SK-N-SH (cell line): ENCODE measurements around the gene TANC1. TPM values are rescaled to one million over a fixed set of nuclear protein-coding genes. Genes with fewer than 3 reads are reported as not detected.

ENCODE experiments used
- CTCF ChIA-PET: fragments of 300-600, 350-600 bp; formaldehyde crosslinking; extraction: SDS; loops from one replicate; lab custom pipeline; 2021; lab: Yijun Ruan, JAX
- POLR2A ChIA-PET: fragments of 350-600 bp; sonication (Branson Sonifier 250); formaldehyde crosslinking; extraction: SDS; loops from one replicate; lab custom pipeline; 2020; ENCODE audit warnings: antibody characterized with exemption, inconsistent platforms; lab: Yijun Ruan, JAX
- DNase-seq: peaks from one replicate; pipeline ENCODE4 v3.0.0; 2012
- H2AFZ ChIP-seq: fragments of 200-600 bp; sonication (generic); 2 replicates; pipeline ENCODE4 v1.8.1; 2016; ENCODE audit warnings: antibody characterized with exemption, mild to moderate bottlenecking, low read depth
- H3F3A ChIP-seq: fragments of 200-600 bp; sonication (generic); replicated peaks from 2 replicates; pipeline ENCODE3; 2016; ENCODE audit warnings: antibody characterized with exemption, mild to moderate bottlenecking; ENCODE audit not compliant: insufficient read depth
- H3K27ac ChIP-seq, 2 experiments: fragments of 200-500 bp in 1 of 2; fragments of 200-600 bp in 1 of 2; sonication (Bioruptor generic) in 1 of 2; sonication (generic), shearing (Covaris generic) in 1 of 2; 2 replicates each; pipeline versions ENCODE4 v1.5.1 to v1.6.1; 2014 to 2016; ENCODE audit warnings: low read depth in 2 of 2, inconsistent platforms in 1 of 2, low read length in 1 of 2, mild to moderate bottlenecking in 1 of 2, mixed read lengths in 1 of 2
- H3K27me3 ChIP-seq: fragments of 200-600 bp; sonication (generic), shearing (Covaris generic); 2 replicates; pipeline ENCODE4 v1.6.1; 2016; ENCODE audit warnings: mixed run types; ENCODE audit not compliant: insufficient read depth
- H3K36me3 ChIP-seq, 2 experiments: fragments of 200-500 bp in 1 of 2; fragments of 200-600 bp in 1 of 2; sonication (Bioruptor generic) in 1 of 2; sonication (generic) in 1 of 2; replicated peaks in 1 of 2; 2 replicates each; pipeline versions ENCODE3 to v1.5.1; 2014 to 2016; ENCODE audit warnings: low read length in 1 of 2, mild to moderate bottlenecking in 1 of 2; ENCODE audit not compliant: insufficient read depth in 2 of 2, control insufficient read depth in 1 of 2
- H3K4me1 ChIP-seq, 2 experiments: fragments of 200-500 bp in 1 of 2; fragments of 200-600 bp in 1 of 2; sonication (Bioruptor generic) in 1 of 2; sonication (generic), shearing (Covaris generic) in 1 of 2; 2 replicates each; pipeline versions ENCODE4 v1.5.1 to v1.6.1; 2014 to 2016; ENCODE audit warnings: low read depth in 1 of 2, low read length in 1 of 2, mixed run types in 1 of 2; ENCODE audit not compliant: insufficient read depth in 2 of 2, control insufficient read depth in 1 of 2
- H3K4me2 ChIP-seq: fragments of 200-600 bp; sonication (generic), shearing (Covaris generic); 2 replicates; pipeline ENCODE4 v1.6.1; 2017; ENCODE audit warnings: mixed run types
- H3K4me3 ChIP-seq, 2 experiments: fragments of 200-500 bp in 1 of 2; fragments of 200-600 bp in 1 of 2; sonication (Bioruptor generic) in 1 of 2; sonication (generic), shearing (Covaris generic) in 1 of 2; 2 replicates each; pipeline versions ENCODE4 v1.5.1 to v1.8.1; 2014 to 2016; ENCODE audit warnings: low read depth in 2 of 2, inconsistent platforms in 1 of 2, low read length in 1 of 2, mild to moderate bottlenecking in 1 of 2, mixed read lengths in 1 of 2, moderate library complexity in 1 of 2
- H3K79me2 ChIP-seq: fragments of 200-600 bp; sonication (generic); 2 replicates; pipeline ENCODE4 v1.8.1; 2017; ENCODE audit warnings: mild to moderate bottlenecking; ENCODE audit not compliant: insufficient read depth
- H3K9ac ChIP-seq: fragments of 200-600 bp; sonication (generic); 2 replicates; pipeline ENCODE4 v1.6.1; 2017; ENCODE audit warnings: mixed run types
- H3K9me2 ChIP-seq: fragments of 200-600 bp; sonication (generic); 2 replicates; pipeline ENCODE4 v1.6.1; 2017; ENCODE audit warnings: mixed run types
- H3K9me3 ChIP-seq: fragments of 200-600 bp; sonication (generic); 2 replicates; pipeline ENCODE4 v1.6.1; 2017; ENCODE audit warnings: mixed run types, mild to moderate bottlenecking, moderate library complexity
- H4K20me1 ChIP-seq: fragments of 200-600 bp; sonication (generic); 2 replicates; pipeline ENCODE4 v1.6.1; 2017; ENCODE audit warnings: mild to moderate bottlenecking, mixed run types; ENCODE audit not compliant: insufficient read depth
- ELF1 ChIP-seq: IDR thresholded peaks from 2 replicates; pipeline ENCODE4 v1.4.0; 2012
- EZH2phosphoT487 ChIP-seq: fragments of 200-600 bp; sonication (generic); IDR thresholded peaks from 2 replicates; pipeline ENCODE4 v1.6.1; 2017; ENCODE audit warnings: low read depth, mixed run types, mild to moderate bottlenecking, antibody characterized with exemption, moderate library complexity, borderline replicate concordance
- FOSL2 ChIP-seq: IDR thresholded peaks from 2 replicates; pipeline ENCODE4 v1.4.0; 2012; ENCODE audit warnings: low read depth, mild to moderate bottlenecking, moderate library complexity, borderline replicate concordance
- FOXM1 ChIP-seq: IDR thresholded peaks from 2 replicates; pipeline ENCODE4 v1.4.0; 2012; ENCODE audit warnings: low read depth, mild to moderate bottlenecking
- GABPA ChIP-seq: IDR thresholded peaks from 2 replicates; pipeline ENCODE4 v1.4.0; 2012; ENCODE audit warnings: low read depth, mild to moderate bottlenecking
- JUND ChIP-seq: IDR thresholded peaks from 2 replicates; pipeline ENCODE4 v1.4.0; 2012
- MEF2A ChIP-seq: IDR thresholded peaks from 2 replicates; pipeline ENCODE4 v1.4.0; 2012; ENCODE audit warnings: low read depth, borderline replicate concordance
- MXI1 ChIP-seq: IDR thresholded peaks from 2 replicates; pipeline ENCODE4 v1.6.1; 2012; ENCODE audit warnings: mild to moderate bottlenecking, low read depth, low read length, improper control_type of control experiment
- TCF12 ChIP-seq: IDR thresholded peaks from 2 replicates; pipeline ENCODE4 v1.4.0; 2012
- TEAD4 ChIP-seq: IDR thresholded peaks from 2 replicates; pipeline ENCODE4 v1.4.0; 2012; ENCODE audit warnings: mild to moderate bottlenecking, borderline replicate concordance; ENCODE audit not compliant: insufficient read depth
- WGBS: methylation state at CpG from one replicate; pipeline ENCODE4 v1.1.6; 2017; ENCODE audit warnings: low lambda C conversion rate; 5-methylcytosine and 5-hydroxymethylcytosine counted together
- polyA plus RNA-seq, 3 experiments: library from polyadenylated mRNA; depleted of rRNA; stranded (reverse); fragments of >200 nt; gene quantifications; 2 replicates each; pipeline ENCODE4 v1.2.3, GENCODE V29; 2012
- TF ChIP-seq, protein P1 (sequence below): fragments of 200-600 bp; sonication (generic); IDR thresholded peaks from 2 replicates; pipeline ENCODE4 v1.6.1; 2017; ENCODE audit warnings: antibody characterized with exemption, mild to moderate bottlenecking, moderate library complexity

TANC1 gene
- polyA plus RNA-seq, 1 of the 3 experiments (the other 2 are of a cell fraction) = 19.2 TPM

- ChIA-PET POLR2A (no interaction called here), CTCF (interaction anchor here (0.7 to 3.0 kb wide), 3 partner anchors 8 to 17 kb away, joined by 3 to 10 read pairs (median 5); no protein-coding TSS in a partner anchor)
- Histone ChIP-seq H3K27me3 (no peaks in the 10 kb centered on the region), H3K4me2 (no peak overlapping the region), H3K27ac (peak overlapping the region in 1 of 2 experiments; percentile 86; a peak in 3 of 4 replicates), H3K4me1 (peaks cover 2 to 38% of the 10 kb centered on the region in 2 experiments; a peak in 3 of 4 replicates), H3K9me2 (no peaks in the 10 kb centered on the region), H3K4me3 (no peak overlapping the region; a peak in 1 of 4 replicates), H3K79me2 (peaks cover 51% of the 10 kb centered on the region), H3F3A (peaks cover 17% of the 10 kb centered on the region), H3K9me3 (no peaks in the 10 kb centered on the region), H2AFZ (no peak overlapping the region), H3K36me3 (peaks cover 9 to 16% of the 10 kb centered on the region in 2 experiments), H4K20me1 (no peaks in the 10 kb centered on the region), H3K9ac (peak overlapping the region; percentile 39; the same call in 1 of the 2 replicates)
- 36% methylated on average over 2 of the region's 2 CpGs for WGBS
- DNase-seq = no peak
- TF ChIP-seq FOSL2 (no peak), FOXM1 (no peak), TEAD4 (0 out of 2 replicates have a peak, but pooled peaks have one; percentile 13), JUND (peak; percentile 21; the same call in 1 of the 2 replicates), TCF12 (peak; percentile 84)
- TF ChIP-seq, protein P1, sequence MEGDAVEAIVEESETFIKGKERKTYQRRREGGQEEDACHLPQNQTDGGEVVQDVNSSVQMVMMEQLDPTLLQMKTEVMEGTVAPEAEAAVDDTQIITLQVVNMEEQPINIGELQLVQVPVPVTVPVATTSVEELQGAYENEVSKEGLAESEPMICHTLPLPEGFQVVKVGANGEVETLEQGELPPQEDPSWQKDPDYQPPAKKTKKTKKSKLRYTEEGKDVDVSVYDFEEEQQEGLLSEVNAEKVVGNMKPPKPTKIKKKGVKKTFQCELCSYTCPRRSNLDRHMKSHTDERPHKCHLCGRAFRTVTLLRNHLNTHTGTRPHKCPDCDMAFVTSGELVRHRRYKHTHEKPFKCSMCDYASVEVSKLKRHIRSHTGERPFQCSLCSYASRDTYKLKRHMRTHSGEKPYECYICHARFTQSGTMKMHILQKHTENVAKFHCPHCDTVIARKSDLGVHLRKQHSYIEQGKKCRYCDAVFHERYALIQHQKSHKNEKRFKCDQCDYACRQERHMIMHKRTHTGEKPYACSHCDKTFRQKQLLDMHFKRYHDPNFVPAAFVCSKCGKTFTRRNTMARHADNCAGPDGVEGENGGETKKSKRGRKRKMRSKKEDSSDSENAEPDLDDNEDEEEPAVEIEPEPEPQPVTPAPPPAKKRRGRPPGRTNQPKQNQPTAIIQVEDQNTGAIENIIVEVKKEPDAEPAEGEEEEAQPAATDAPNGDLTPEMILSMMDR = peak; percentile 36; the same call in 1 of the 2 replicates
These were observed 102.9 kb downstream of the TANC1 start for GRCh38 chr2:159071190-159071915.

DNA sequence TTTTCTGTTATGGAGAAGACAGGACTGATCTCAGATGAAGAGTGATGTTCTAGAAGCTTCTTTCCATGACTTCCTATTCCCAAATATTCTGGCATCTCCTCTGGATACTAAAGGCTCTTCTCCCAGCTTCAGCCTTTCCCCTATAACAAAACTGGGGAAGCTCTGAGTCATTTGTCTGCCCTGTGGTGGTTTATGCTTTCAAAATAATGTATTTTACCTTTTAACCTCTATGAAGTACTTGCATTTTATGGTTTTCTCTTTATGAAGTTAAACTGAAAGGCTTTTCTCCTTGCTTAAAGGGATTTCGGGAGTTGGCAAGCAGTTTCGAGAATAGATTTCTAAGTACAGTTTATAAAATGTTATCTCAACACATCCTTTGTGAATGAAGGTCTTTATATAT is 104.4 kb downstream of the TANC1 start:
- DNase-seq = no peak
- peaks cover 5 to 33% of the 10 kb centered on the region in 2 experiments; a peak in 3 of 4 replicates for H3K4me1 ChIP-seq
- no peaks in the 10 kb centered on the region for H4K20me1 ChIP-seq
- H3K36me3 ChIP-seq = peaks cover 0 to 7% of the 10 kb centered on the region in 2 experiments
- TF ChIP-seq ELF1 (no peak), EZH2phosphoT487 (no peak), FOXM1 (no peak), MEF2A (no peak), MXI1 (no peak), GABPA (no peak), TEAD4 (no peak)
- no peaks in the 10 kb centered on the region for H3K9me2 ChIP-seq
- peak overlapping the region; percentile 50; the same call in 1 of the 2 replicates for H3K4me2 ChIP-seq
- ChIA-PET POLR2A (no interaction called here), CTCF (interaction anchor here (2.0 to 3.0 kb wide), 2 partner anchors 15 to 17 kb away, joined by 5 to 10 read pairs; no protein-coding TSS in a partner anchor)
- peaks cover 43% of the 10 kb centered on the region for H3K79me2 ChIP-seq
- peak overlapping the region in 1 of 2 experiments; percentile 86; a peak in 2 of 4 replicates for H3K27ac ChIP-seq
- peaks cover 17% of the 10 kb centered on the region for H3F3A ChIP-seq
- WGBS = 95% methylated on average over 2 of the region's 2 CpGs
- no peaks in the 10 kb centered on the region for H3K9me3 ChIP-seq
- peak overlapping the region; percentile 26; the same call in 1 of the 2 replicates for H3K9ac ChIP-seq
- no peaks in the 10 kb centered on the region for H3K27me3 ChIP-seq
- H3K4me3 ChIP-seq = no peak overlapping the region
- no peak overlapping the region for H2AFZ ChIP-seq
